OCI-LY1 (cell line): ENCODE results near the gene TRANK1.

Experiments used
- H2AFZ ChIP-seq: fragments of 200-600 bp; sonication (generic), shearing (Covaris generic); 2 replicates; pipeline ENCODE4 v1.6.0; 2014; ENCODE audit warnings: antibody characterized with exemption, mild to moderate bottlenecking, low read length
- H3F3A ChIP-seq: fragments of 200-600 bp; sonication (generic), shearing (Covaris generic); 2 replicates; pipeline ENCODE4 v1.6.0; 2014; ENCODE audit warnings: mild to moderate bottlenecking, antibody characterized with exemption, low read length, moderate library complexity; ENCODE audit not compliant: insufficient read depth
- H3K27ac ChIP-seq: fragments of 200-600 bp; sonication (generic); 2 replicates; pipeline ENCODE4 v1.5.1; 2014; ENCODE audit warnings: low read length, mixed run types, mild to moderate bottlenecking, low read depth; ENCODE audit not compliant: poor library complexity, severe bottlenecking
- H3K27me3 ChIP-seq: fragments of 200-600 bp; sonication (generic); 2 replicates; pipeline ENCODE4 v1.6.0; 2014; ENCODE audit warnings: antibody characterized with exemption, mild to moderate bottlenecking, low read length, moderate library complexity; ENCODE audit not compliant: insufficient read depth
- H3K36me3 ChIP-seq: fragments of 200-600 bp; sonication (generic); 2 replicates; pipeline ENCODE4 v1.6.1; 2014; ENCODE audit warnings: mild to moderate bottlenecking, antibody characterized with exemption, low read length, moderate library complexity, mixed read lengths; ENCODE audit not compliant: insufficient read depth
- H3K4me1 ChIP-seq: fragments of 200-600 bp; sonication (generic); 2 replicates; pipeline ENCODE4 v1.5.1; 2014; ENCODE audit warnings: mild to moderate bottlenecking, low read length, moderate library complexity; ENCODE audit not compliant: insufficient read depth, severe bottlenecking
- H3K4me2 ChIP-seq: fragments of 200-600 bp; sonication (generic), shearing (Covaris generic); 2 replicates; pipeline ENCODE4 v1.6.1; 2014; ENCODE audit warnings: low read length
- H3K4me3 ChIP-seq: fragments of 200-600 bp; sonication (generic); 2 replicates; pipeline ENCODE4 v1.5.1; 2014; ENCODE audit warnings: low read length, low read depth, mild to moderate bottlenecking, mixed read lengths; ENCODE audit not compliant: poor library complexity, severe bottlenecking
- H3K79me2 ChIP-seq: fragments of 200-600 bp; shearing (Covaris generic); 2 replicates; pipeline ENCODE4 v1.6.1; 2016; ENCODE audit warnings: mixed run types, low read length, mixed read lengths; ENCODE audit not compliant: insufficient read depth
- H3K9ac ChIP-seq: fragments of 200-600 bp; sonication (generic), shearing (Covaris generic); 2 replicates; pipeline ENCODE4 v1.6.1; 2014; ENCODE audit warnings: mild to moderate bottlenecking, low read length, mixed read lengths
- H3K9me2 ChIP-seq: fragments of 200-600 bp; sonication (generic), shearing (Covaris generic); 2 replicates; pipeline ENCODE4 v1.6.1; 2014; ENCODE audit warnings: low read depth, mild to moderate bottlenecking, low read length, mixed read lengths
- H3K9me3 ChIP-seq: fragments of 200-600 bp; shearing (Covaris generic); 2 replicates; pipeline ENCODE4 v1.6.1; 2014; ENCODE audit warnings: low read length, mixed read lengths
- H4K20me1 ChIP-seq: fragments of 200-600 bp; sonication (generic), shearing (Covaris generic); 2 replicates; pipeline ENCODE4 v1.6.0; 2016; ENCODE audit warnings: mild to moderate bottlenecking, low read length; ENCODE audit not compliant: insufficient read depth
- CTCF ChIP-seq: fragments of 200-600 bp; sonication (generic), shearing (Covaris generic); IDR thresholded peaks from 2 replicates; pipeline ENCODE4 v1.5.1; 2017; ENCODE audit warnings: mild to moderate bottlenecking, antibody characterized with exemption, low read length, moderate library complexity, mixed read lengths
- EZH2 ChIP-seq: fragments of 200-600 bp; sonication (generic), shearing (Covaris generic); IDR thresholded peaks from 2 replicates; pipeline ENCODE4 v1.8.0; 2017; ENCODE audit warnings: borderline replicate concordance, mixed run types, mild to moderate bottlenecking, antibody characterized with exemption, low read length, moderate library complexity, mixed read lengths

Gene TRANK1

GRCh38 chr3:36824443-36824842 lies 120.4 kb downstream of the TRANK1 start:
- H4K20me1 ChIP-seq = no peaks in the 10 kb centered on the region
- no peak overlapping the region for H3K9ac ChIP-seq
- H2AFZ ChIP-seq = no peak overlapping the region
- H3F3A ChIP-seq = no peaks in the 10 kb centered on the region
- no peaks in the 10 kb centered on the region for H3K27me3 ChIP-seq
- no peaks in the 10 kb centered on the region for H3K4me1 ChIP-seq
- H3K9me2 ChIP-seq = no peaks in the 10 kb centered on the region
- no peak for TF ChIP-seq EZH2
- TF ChIP-seq CTCF = no peak
- no peak overlapping the region for H3K27ac ChIP-seq
- H3K4me2 ChIP-seq = no peak overlapping the region
- H3K9me3 ChIP-seq = no peaks in the 10 kb centered on the region
- no peak overlapping the region for H3K4me3 ChIP-seq
- peaks cover 52% of the 10 kb centered on the region for H3K36me3 ChIP-seq
- no peaks in the 10 kb centered on the region for H3K79me2 ChIP-seq

GRCh38 chr3:36823806-36824205 lies 121.0 kb downstream of the TRANK1 start:
- H3K9me2 ChIP-seq = no peaks in the 10 kb centered on the region
- no peaks in the 10 kb centered on the region for H3K79me2 ChIP-seq
- no peaks in the 10 kb centered on the region for H4K20me1 ChIP-seq
- H3K9me3 ChIP-seq = no peaks in the 10 kb centered on the region
- no peaks in the 10 kb centered on the region for H3F3A ChIP-seq
- no peaks in the 10 kb centered on the region for H3K27me3 ChIP-seq
- no peak overlapping the region for H3K4me3 ChIP-seq
- H3K4me2 ChIP-seq = no peak overlapping the region
- no peak overlapping the region for H3K9ac ChIP-seq
- H3K27ac ChIP-seq = no peak overlapping the region
- H3K36me3 ChIP-seq = peaks cover 46% of the 10 kb centered on the region
- no peaks in the 10 kb centered on the region for H3K4me1 ChIP-seq
- TF ChIP-seq EZH2 (no peak), CTCF (no peak)
- no peak overlapping the region for H2AFZ ChIP-seq

- H4K20me1 ChIP-seq = no peaks in the 10 kb centered on the region
- peaks cover 13% of the 10 kb centered on the region; the same call in 1 of the 2 replicates for H3K36me3 ChIP-seq
- no peak for TF ChIP-seq EZH2
- no peak for TF ChIP-seq CTCF
- no peaks in the 10 kb centered on the region for H3K9me3 ChIP-seq
- H3K9me2 ChIP-seq = no peaks in the 10 kb centered on the region
- no peak overlapping the region for H3K4me3 ChIP-seq
- H3F3A ChIP-seq = no peaks in the 10 kb centered on the region
- no peak overlapping the region for H3K9ac ChIP-seq
- H3K27me3 ChIP-seq = no peaks in the 10 kb centered on the region
- no peak overlapping the region for H2AFZ ChIP-seq
- no peak overlapping the region for H3K4me2 ChIP-seq
- no peaks in the 10 kb centered on the region for H3K79me2 ChIP-seq
- no peak overlapping the region for H3K27ac ChIP-seq
- no peaks in the 10 kb centered on the region for H3K4me1 ChIP-seq
Measured at GRCh38 chr3:36820083-36820482, 124.8 kb downstream of the TRANK1 start.
